ENCODE measurements around the gene EFCAB13.

- no peak for TF ChIP-seq POLR2AphosphoS5 (IDR thresholded peaks at IDR 0.05)
- TF ChIP-seq, protein P1, sequence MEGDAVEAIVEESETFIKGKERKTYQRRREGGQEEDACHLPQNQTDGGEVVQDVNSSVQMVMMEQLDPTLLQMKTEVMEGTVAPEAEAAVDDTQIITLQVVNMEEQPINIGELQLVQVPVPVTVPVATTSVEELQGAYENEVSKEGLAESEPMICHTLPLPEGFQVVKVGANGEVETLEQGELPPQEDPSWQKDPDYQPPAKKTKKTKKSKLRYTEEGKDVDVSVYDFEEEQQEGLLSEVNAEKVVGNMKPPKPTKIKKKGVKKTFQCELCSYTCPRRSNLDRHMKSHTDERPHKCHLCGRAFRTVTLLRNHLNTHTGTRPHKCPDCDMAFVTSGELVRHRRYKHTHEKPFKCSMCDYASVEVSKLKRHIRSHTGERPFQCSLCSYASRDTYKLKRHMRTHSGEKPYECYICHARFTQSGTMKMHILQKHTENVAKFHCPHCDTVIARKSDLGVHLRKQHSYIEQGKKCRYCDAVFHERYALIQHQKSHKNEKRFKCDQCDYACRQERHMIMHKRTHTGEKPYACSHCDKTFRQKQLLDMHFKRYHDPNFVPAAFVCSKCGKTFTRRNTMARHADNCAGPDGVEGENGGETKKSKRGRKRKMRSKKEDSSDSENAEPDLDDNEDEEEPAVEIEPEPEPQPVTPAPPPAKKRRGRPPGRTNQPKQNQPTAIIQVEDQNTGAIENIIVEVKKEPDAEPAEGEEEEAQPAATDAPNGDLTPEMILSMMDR (IDR thresholded peaks at IDR 0.05) = no peak
- no peak for TF ChIP-seq POLR2A (IDR thresholded peaks at IDR 0.05)
Observed at GRCh38 chr17:47300718-47301117, 23.0 kb upstream of the EFCAB13 start.

Measured in upper lobe of left lung (tissue), 4 donors.